ENCODE measurements around the gene CAPSL. TPM values are rescaled to one million over a fixed set of nuclear protein-coding genes. Genes with fewer than 3 reads are reported as not detected.

CAPSL gene
- total and polyA plus RNA-seq, 2 of the 8 experiments (the other 6 are each of a cell fraction or from before 2014, with no cell fraction given), result not detected

- Histone ChIP-seq H4K8ac (ENCODE audit: extremely low read depth, insufficient read depth, low read length) (no peak overlapping the region), H3K4ac (replicated peaks; ENCODE audit: insufficient read length, low read depth, low read length) (no peak overlapping the region), H2BK5ac (ENCODE audit: low read depth, low read length) (no peak overlapping the region), H3K4me1 (replicated peaks in 1 of 4; ENCODE audit: control insufficient read depth in 3 of 4, insufficient read depth in 4 of 4, low read length in 3 of 4) (peaks cover 0 to 7% (median 2%) of the 10 kb centered on the region in 4 experiments; a peak in 3 of 7 replicates), H3K23me2 (ENCODE audit: low read depth, low read length) (no peaks in the 10 kb centered on the region), H2BK120ac (replicated peaks; ENCODE audit: low read depth, low read length) (no peak overlapping the region), H3K9ac (replicated peaks in 1 of 4; ENCODE audit: extremely low read depth in 1 of 4, low read depth in 3 of 4, low read length in 3 of 4) (no peak overlapping the region), H3K4me3 (ENCODE audit: extremely low read depth in 1 of 4, insufficient read depth in 2 of 4, low read depth in 3 of 4, low read length in 4 of 4) (no peak overlapping the region), H2AFZ (ENCODE audit: low read length) (0 out of 2 replicates have a peak overlapping the region, but pooled peaks have one; percentile 16), H3K23ac (ENCODE audit: insufficient read length) (no peak overlapping the region), H4K91ac (replicated peaks; ENCODE audit: insufficient read length, low read length) (no peak overlapping the region), H3K27ac (ENCODE audit: low read depth, low read length) (no peak overlapping the region), H3K14ac (ENCODE audit: insufficient read length) (no peak overlapping the region), H2AK5ac (ENCODE audit: low read depth, low read length) (no peak overlapping the region), H3K27me3 (replicated peaks in 1 of 4; ENCODE audit: control insufficient read depth in 3 of 4, extremely low read depth in 1 of 4, insufficient read depth in 3 of 4, low read length in 3 of 4) (no peaks in the 10 kb centered on the region), H3K79me1 (ENCODE audit: low read depth, low read length) (no peaks in the 10 kb centered on the region), H2BK12ac (ENCODE audit: low read depth, low read length) (no peak overlapping the region; the same call in 1 of the 2 replicates), H3K4me2 (ENCODE audit: insufficient read depth in 1 of 2, low read depth in 2 of 2, low read length in 2 of 2) (no peak overlapping the region), H3K79me2 (ENCODE audit: control insufficient read depth in 1 of 2, insufficient read depth in 2 of 2, low read length in 2 of 2) (no peaks in the 10 kb centered on the region), H3K9me3 (ENCODE audit: insufficient read depth in 2 of 2, low read depth in 1 of 2, low read length in 1 of 2) (no peaks in the 10 kb centered on the region), H2BK20ac (ENCODE audit: low read length) (no peak overlapping the region), H2BK15ac (ENCODE audit: low read length) (no peak overlapping the region), H3K18ac (ENCODE audit: extremely low read depth, low read length) (no peak overlapping the region), H3K56ac (replicated peaks; ENCODE audit: insufficient read length, low read depth, low read length) (no peak overlapping the region), H3K36me3 (ENCODE audit: control insufficient read depth in 2 of 4, insufficient read depth in 4 of 4, low read length in 3 of 4) (no peaks in the 10 kb centered on the region; a peak in 1 of 8 replicates), H4K5ac (ENCODE audit: insufficient read length, low read depth, low read length) (no peak overlapping the region), H4K20me1 (replicated peaks in 1 of 2; ENCODE audit: control insufficient read depth in 1 of 2, insufficient read depth in 2 of 2, low read length in 2 of 2) (no peaks in the 10 kb centered on the region)
- no peak for DNase-seq (ENCODE audit: low read depth in 1 of 2, low spot score in 2 of 2)
- ChIA-PET POLR2A (ENCODE audit: partially characterized antibody) (no interaction called here), CTCF (ENCODE audit: partially characterized antibody) (interaction anchor here (0.9 to 1.4 kb wide), 2 partner anchors 11 to 85 kb away, joined by 3 read pairs; no protein-coding TSS in a partner anchor)
- 90% methylated on average over 2 of the region's 2 CpGs; no CpG with 5 or more reads in 1 of the 2 experiments for WGBS, 2 experiments (ENCODE audit: extremely low coverage in 1 of 2, insufficient coverage in 1 of 2, insufficient read length in 1 of 2, insufficient replicate concordance in 2 of 2, low coverage in 1 of 2, low lambda C conversion rate in 2 of 2, missing lambda C conversion rate in 1 of 2)
- no peak for FAIRE-seq
- TF ChIP-seq KDM1A (IDR thresholded peaks at IDR 0.05; ENCODE audit: borderline replicate concordance, low read length), result no peak
- TF ChIP-seq CEBPB (IDR thresholded peaks at IDR 0.05; ENCODE audit: low read depth, low read length), result no peak
- no peak for TF ChIP-seq RXRA (IDR thresholded peaks at IDR 0.05; ENCODE audit: insufficient read depth, low read depth, low read length)
- no peak for TF ChIP-seq NANOG (IDR thresholded peaks at IDR 0.05; ENCODE audit: insufficient read depth, low read depth, low read length, poor library complexity, severe bottlenecking)
- no peak for TF ChIP-seq JUN (IDR thresholded peaks at IDR 0.05; ENCODE audit: low read depth, low read length)
- TF ChIP-seq SRF (IDR thresholded peaks at IDR 0.05; ENCODE audit: low read depth, low read length), result no peak
- no peak for TF ChIP-seq CHD1 (IDR thresholded peaks at IDR 0.05; ENCODE audit: low read depth, low read length)
- TF ChIP-seq RBBP5 (IDR thresholded peaks at IDR 0.05; ENCODE audit: borderline replicate concordance, low read depth, low read length), result no peak
- no peak for TF ChIP-seq SIN3A (conservative IDR thresholded peaks at IDR 0.05 in 1 of 2, IDR thresholded peaks at IDR 0.05 in 1 of 2; ENCODE audit: low read depth in 1 of 2, low read length in 2 of 2)
- no peak for TF ChIP-seq SIRT6 (IDR thresholded peaks at IDR 0.05; ENCODE audit: low read length)
- TF ChIP-seq GTF2F1 (IDR thresholded peaks at IDR 0.05; ENCODE audit: borderline replicate concordance, low read depth, low read length), result no peak
- TF ChIP-seq SP2 (IDR thresholded peaks at IDR 0.05; ENCODE audit: low read length), result no peak
- TF ChIP-seq FOSL1 (IDR thresholded peaks at IDR 0.05; ENCODE audit: insufficient read depth, low read depth, low read length), result no peak
- TF ChIP-seq ASH2L (IDR thresholded peaks at IDR 0.05; ENCODE audit: low read length), result no peak
- no peak for TF ChIP-seq SUZ12 (IDR thresholded peaks at IDR 0.05; ENCODE audit: low read length)
These were observed 76.3 kb downstream of the CAPSL start for GRCh38 chr5:35862126-35862525.
